Tibial artery (tissue), 4 donors: ENCODE data around the gene DDX59.
A peak's percentile ranks its signal among the peaks of the same experiment; 100 is the strongest.

Source experiments
- DNase-seq, 2 donors: peaks; one replicate each; pipeline ENCODE4 v3.0.0-alpha.2; 2019
- H3K27ac ChIP-seq, 2 donors: fragments of 200-600 bp; sonication (generic) in 1 of 2; 1 replicate in 1 of 2; 2 replicates in 1 of 2; pipeline ENCODE4 v1.5.1; 2018 to 2019; ENCODE audit warnings: mild to moderate bottlenecking in 1 of 2
- H3K27me3 ChIP-seq, 2 donors: fragments of 200-600 bp; sonication (generic) in 1 of 2; one replicate each; pipeline versions ENCODE4 v1.5.1 to v1.6.0; 2016 to 2019
- H3K36me3 ChIP-seq, 3 donors: fragments of 200-600 bp; sonication (generic) in 2 of 3; one replicate each; pipeline ENCODE4 v1.5.1; 2016 to 2019; ENCODE audit warnings: mild to moderate bottlenecking in 2 of 3
- H3K4me1 ChIP-seq, 4 donors: fragments of 200-600 bp; sonication (generic) in 2 of 4; 1 replicate in 3 of 4; 2 replicates in 1 of 4; pipeline ENCODE4 v1.5.1; 2016 to 2019
- H3K4me3 ChIP-seq, 2 donors: fragments of 200-600 bp; sonication (generic) in 1 of 2; 1 replicate in 1 of 2; 2 replicates in 1 of 2; pipeline ENCODE4 v1.5.1; 2018 to 2019; ENCODE audit warnings: mild to moderate bottlenecking in 2 of 2
- H3K9me3 ChIP-seq, 3 donors: fragments of 200-600 bp; sonication (generic) in 1 of 3; one replicate each; pipeline ENCODE4 v1.5.1; 2016 to 2019
- intact Hi-C: fragments of 100-400 bp; cut with DNase I; formaldehyde crosslinking; loops from one replicate; pipeline ENCODE4 v1.15.0; 2023; ENCODE audit warnings: low total_unique reads
- TF ChIP-seq, protein P1 (sequence below), 2 experiments: fragments of 200-600 bp in 1 of 2; fragments of 450-650 bp in 1 of 2; IDR thresholded peaks; one replicate each; pipeline ENCODE4 v1.5.1; 2017 to 2019; ENCODE audit warnings: antibody characterized with exemption in 2 of 2, mild to moderate bottlenecking in 1 of 2, moderate library complexity in 1 of 2

Gene DDX59

DNA sequence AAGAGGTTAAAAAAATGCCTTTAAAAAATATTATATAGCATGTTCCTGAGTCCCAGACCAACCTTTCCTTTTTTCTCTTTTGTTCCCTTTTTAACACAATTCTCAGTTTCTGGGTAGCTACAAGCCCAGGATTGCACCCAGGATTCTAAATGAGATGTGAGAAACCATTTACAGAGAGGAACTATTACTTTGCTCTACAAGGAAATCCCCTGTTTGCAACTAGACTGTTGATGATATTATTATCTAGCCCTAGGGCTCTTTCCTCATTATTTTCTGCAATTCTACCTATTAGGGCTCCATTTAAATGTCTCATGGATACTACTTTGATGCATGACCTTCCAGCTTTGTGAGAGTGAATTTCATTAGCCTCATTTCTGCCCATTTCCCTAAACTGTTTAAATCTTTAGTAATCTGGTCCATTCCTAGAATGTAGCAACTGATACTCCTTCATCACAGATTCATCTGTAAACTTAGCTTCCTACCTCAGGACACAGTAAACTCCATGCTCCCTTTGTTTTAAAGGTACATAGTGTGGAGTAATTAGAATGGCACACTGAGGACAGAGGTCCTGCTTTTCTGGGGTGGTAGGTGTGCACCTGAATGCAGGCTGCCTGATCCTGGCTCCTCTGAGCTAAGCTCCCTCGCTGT lies 42.0 kb downstream of the DDX59 start:
- DNase-seq: no peak
- intact Hi-C loops: no loop called here
- H3K4me3 ChIP-seq: no peak overlapping the region
- TF ChIP-seq, protein P1, sequence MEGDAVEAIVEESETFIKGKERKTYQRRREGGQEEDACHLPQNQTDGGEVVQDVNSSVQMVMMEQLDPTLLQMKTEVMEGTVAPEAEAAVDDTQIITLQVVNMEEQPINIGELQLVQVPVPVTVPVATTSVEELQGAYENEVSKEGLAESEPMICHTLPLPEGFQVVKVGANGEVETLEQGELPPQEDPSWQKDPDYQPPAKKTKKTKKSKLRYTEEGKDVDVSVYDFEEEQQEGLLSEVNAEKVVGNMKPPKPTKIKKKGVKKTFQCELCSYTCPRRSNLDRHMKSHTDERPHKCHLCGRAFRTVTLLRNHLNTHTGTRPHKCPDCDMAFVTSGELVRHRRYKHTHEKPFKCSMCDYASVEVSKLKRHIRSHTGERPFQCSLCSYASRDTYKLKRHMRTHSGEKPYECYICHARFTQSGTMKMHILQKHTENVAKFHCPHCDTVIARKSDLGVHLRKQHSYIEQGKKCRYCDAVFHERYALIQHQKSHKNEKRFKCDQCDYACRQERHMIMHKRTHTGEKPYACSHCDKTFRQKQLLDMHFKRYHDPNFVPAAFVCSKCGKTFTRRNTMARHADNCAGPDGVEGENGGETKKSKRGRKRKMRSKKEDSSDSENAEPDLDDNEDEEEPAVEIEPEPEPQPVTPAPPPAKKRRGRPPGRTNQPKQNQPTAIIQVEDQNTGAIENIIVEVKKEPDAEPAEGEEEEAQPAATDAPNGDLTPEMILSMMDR (IDR thresholded peaks at IDR 0.05): no peak
- H3K27ac ChIP-seq: no peak overlapping the region
- H3K4me1 ChIP-seq: peaks cover 0 to 3% (median 0%) of the 10 kb centered on the region in 4 donors
- H3K9me3 ChIP-seq: no peaks in the 10 kb centered on the region
- no peaks in the 10 kb centered on the region for H3K27me3 ChIP-seq
- H3K36me3 ChIP-seq: no peaks in the 10 kb centered on the region

- H3K36me3 ChIP-seq: no peaks in the 10 kb centered on the region
- no peak overlapping the region for H3K4me3 ChIP-seq
- H3K27ac ChIP-seq: no peak overlapping the region
- H3K9me3 ChIP-seq: no peaks in the 10 kb centered on the region
- no peak for DNase-seq
- intact Hi-C loops: no loop called here
- peaks cover 0 to 8% (median 2%) of the 10 kb centered on the region in 4 donors for H3K4me1 ChIP-seq
- no peaks in the 10 kb centered on the region for H3K27me3 ChIP-seq
- TF ChIP-seq, protein P1 (IDR thresholded peaks at IDR 0.05): no peak
Observed at GRCh38 chr1:200626853-200627534, 42.7 kb downstream of the DDX59 start.

DNA sequence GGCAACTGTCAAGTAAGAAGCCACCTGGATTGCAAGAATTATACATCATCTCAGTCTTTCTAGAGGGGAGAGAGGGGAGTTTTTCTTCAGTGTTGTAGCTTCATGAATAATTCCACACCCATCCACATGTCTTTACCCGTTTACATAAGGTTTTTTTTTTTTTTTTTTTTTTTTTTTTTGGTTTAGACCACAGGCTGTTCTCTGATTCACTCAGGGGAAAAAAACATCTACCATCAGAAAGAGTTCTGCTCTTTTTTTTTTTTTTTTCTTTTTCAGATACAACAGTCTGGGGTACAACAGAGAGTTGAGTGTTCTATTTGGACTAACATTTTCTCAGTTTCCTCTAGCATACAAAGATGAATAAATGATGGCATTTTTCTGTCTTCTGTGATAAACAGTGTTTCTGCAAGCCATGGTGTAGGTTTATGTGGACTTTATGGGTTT lies 44.3 kb downstream of the DDX59 start:
- Histone ChIP-seq H3K4me3 (no peak overlapping the region), H3K4me1 (peaks cover 0 to 17% (median 2%) of the 10 kb centered on the region in 4 donors), H3K27me3 (no peaks in the 10 kb centered on the region), H3K9me3 (no peaks in the 10 kb centered on the region), H3K27ac (no peak overlapping the region), H3K36me3 (no peaks in the 10 kb centered on the region)
- intact Hi-C loops: no loop called here
- no peak for DNase-seq
- TF ChIP-seq, protein P1 (IDR thresholded peaks at IDR 0.05): no peak

DNA sequence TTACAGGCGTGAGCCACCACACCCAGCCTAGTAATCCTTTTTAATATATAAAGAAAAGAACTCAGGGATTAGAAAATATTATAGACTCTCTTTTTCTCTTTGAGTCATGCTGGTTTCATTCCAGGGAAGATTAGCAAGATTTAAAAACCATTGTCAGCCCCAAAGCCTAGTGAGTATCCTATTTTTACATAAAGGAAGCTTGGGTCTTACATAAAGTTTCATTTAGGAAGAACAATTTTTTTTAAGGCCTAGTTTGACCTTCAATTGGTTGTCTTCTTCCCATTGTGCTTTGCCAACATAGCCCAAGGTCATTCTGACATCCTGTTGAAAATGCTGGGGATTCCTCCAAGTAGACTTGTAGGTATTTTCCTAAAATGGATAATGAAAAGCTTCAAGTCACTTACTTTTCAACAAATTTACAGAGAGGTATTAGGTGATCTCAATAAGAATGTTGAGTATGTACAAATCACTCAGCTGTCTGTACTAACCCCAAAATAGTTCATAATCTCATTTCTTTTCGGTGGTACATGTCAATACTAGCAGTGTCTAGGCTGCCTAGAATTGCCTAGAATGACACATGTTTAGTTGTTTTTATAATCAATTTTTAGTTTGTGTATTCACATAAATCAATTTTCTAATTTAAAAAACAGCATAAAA lies 44.9 kb downstream of the DDX59 start:
- Histone ChIP-seq H3K4me3 (no peak overlapping the region), H3K9me3 (no peaks in the 10 kb centered on the region), H3K36me3 (no peaks in the 10 kb centered on the region), H3K27ac (no peak overlapping the region), H3K27me3 (no peaks in the 10 kb centered on the region), H3K4me1 (peaks cover 0 to 17% (median 2%) of the 10 kb centered on the region in 4 donors)
- DNase-seq: no peak
- TF ChIP-seq, protein P1 (IDR thresholded peaks at IDR 0.05): no peak
- intact Hi-C loops: no loop called here

DNA sequence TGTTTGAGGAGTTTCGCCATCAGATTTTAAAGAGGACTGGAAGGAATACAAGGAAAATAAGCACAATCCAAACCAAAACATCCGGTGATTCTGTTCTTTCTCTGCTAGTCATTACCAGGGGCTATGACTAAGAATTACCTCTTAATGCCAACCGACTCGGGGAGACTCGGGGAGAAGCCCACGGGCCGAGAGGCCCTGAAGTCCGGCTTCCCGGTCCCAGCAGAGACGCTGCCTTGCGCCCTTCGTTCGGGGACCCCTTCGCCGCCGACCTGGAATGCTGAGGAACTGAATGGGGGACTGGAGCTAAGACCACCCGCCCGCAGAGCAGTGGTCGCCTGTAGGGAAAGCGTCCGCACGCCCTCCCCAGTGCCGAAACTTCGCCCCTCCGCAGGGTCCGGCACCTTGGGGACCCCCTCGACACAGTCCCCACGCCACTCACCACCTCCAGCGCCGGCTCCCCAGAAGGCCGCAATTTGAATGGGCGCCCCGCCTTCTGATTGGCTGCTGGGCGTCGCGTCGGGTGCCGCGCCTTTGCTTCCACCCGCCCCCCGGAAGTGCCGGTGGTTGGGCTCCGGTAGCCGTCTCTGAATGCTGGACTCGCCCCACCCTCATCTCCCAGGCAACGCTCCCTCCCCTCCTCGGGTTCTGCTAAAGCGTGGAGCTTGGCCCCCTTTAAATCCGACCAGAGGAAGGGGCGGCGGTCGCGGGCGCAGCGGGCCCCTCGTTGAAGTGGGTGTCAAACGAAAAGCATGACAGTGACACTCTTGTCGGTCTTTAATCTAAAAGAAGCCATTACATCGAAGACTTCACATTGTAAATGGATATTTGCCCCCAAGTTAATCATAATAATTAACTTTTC lies 49.2 kb downstream of the DDX59 start, which contains the start of gene KIF14:
TSS of gene KIF14 (minus strand) at position 479 of the 859 bp plus-strand sequence. CDS start 2,028 bp downstream, outside the sequence.
- H3K4me3 ChIP-seq: peak within 1 kb of the TSS; percentile 50 to 64
- TF ChIP-seq, protein P1 (IDR thresholded peaks at IDR 0.05): no peak
- peak; percentile 93 to 94 for DNase-seq
- intact Hi-C loops: loop anchor here (2.0 kb wide), 1 partner anchor 50 kb away; no protein-coding TSS in a partner anchor
- H3K27ac ChIP-seq: peak within 1 kb of the TSS; percentile 33 to 41
- no peaks in the 10 kb centered on the region for H3K27me3 ChIP-seq
- H3K36me3 ChIP-seq: no peaks in the 10 kb centered on the region
- peaks cover 0 to 17% (median 2%) of the 10 kb centered on the region in 4 donors for H3K4me1 ChIP-seq
- H3K9me3 ChIP-seq: no peaks in the 10 kb centered on the region
